Neural crest cell (in vitro differentiated cells): ENCODE results near the gene VWC2L. TPM values are rescaled to one million over a fixed set of nuclear protein-coding genes. Genes with fewer than 3 reads are reported as not detected.

Source experiments
- DNase-seq: peaks from one replicate; pipeline ENCODE4 v3.0.0; 2021; ENCODE audit warnings: low read depth, mixed read lengths, low spot score
- H3K27ac Mint-ChIP-seq: one replicate; pipeline ENCODE4 v1.8.0; 2021; ENCODE audit warnings: mild to moderate bottlenecking, mixed read lengths; ENCODE audit not compliant: unreplicated experiment
- H3K27me3 Mint-ChIP-seq: 2 replicates; pipeline ENCODE4 v1.8.0; 2021; ENCODE audit warnings: low read depth, mild to moderate bottlenecking, mixed read lengths
- H3K36me3 Mint-ChIP-seq: 2 replicates; pipeline ENCODE4 v1.8.0; 2021; ENCODE audit warnings: low read depth, mild to moderate bottlenecking, mixed read lengths
- H3K4me1 Mint-ChIP-seq: 2 replicates; pipeline ENCODE4 v1.8.0; 2021; ENCODE audit warnings: mixed read lengths
- H3K4me3 Mint-ChIP-seq: one replicate; pipeline ENCODE4 v1.8.0; 2021; ENCODE audit warnings: mild to moderate bottlenecking, mixed read lengths
- H3K9me3 Mint-ChIP-seq: 2 replicates; pipeline ENCODE4 v1.8.0; 2021; ENCODE audit warnings: mixed read lengths
- total RNA-seq: library from RNA; stranded (reverse); gene quantifications from 2 replicates; pipeline ENCODE4 v1.2.1, GENCODE V29; 2021
- TF ChIP-seq, protein P1 (sequence below): fragments of 200-600 bp; sonication (generic); conservative IDR thresholded peaks from 2 replicates; pipeline ENCODE4 v1.5.0; 2021; ENCODE audit warnings: antibody characterized with exemption, mild to moderate bottlenecking

VWC2L gene
- total RNA-seq, 1 donor from 2014 or later = 0.23 TPM

DNA sequence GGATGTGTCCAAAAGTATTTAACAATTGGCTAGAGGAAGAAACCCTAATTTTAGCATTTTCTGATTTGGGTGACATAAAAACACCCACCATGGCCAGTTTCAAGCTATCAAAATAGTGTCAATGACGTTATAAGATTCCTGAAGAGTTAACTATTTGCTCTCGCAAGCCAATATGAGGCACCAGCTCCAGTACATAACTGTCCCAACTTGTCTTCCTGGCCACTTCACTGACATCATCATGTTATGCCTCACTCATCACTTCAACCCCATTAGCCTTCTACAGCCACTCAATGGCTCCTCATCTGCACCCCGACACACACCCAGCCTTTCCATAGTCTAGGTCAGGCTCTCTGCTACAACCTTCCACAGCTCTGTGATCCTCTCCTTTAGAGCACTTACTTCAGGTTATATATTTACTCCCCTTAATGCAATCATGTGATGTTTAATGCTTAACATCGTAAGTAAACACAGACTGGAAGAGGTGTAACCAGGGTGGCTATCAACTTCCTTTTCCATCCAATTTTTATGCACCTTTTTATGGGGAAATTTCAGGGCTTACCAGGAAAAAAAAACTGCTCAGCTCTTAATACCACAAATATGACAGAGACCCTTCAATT is 158.7 kb downstream of the VWC2L start:
- peaks cover 9% of the 10 kb centered on the region for H3K4me1 Mint-ChIP-seq
- TF ChIP-seq, protein P1, sequence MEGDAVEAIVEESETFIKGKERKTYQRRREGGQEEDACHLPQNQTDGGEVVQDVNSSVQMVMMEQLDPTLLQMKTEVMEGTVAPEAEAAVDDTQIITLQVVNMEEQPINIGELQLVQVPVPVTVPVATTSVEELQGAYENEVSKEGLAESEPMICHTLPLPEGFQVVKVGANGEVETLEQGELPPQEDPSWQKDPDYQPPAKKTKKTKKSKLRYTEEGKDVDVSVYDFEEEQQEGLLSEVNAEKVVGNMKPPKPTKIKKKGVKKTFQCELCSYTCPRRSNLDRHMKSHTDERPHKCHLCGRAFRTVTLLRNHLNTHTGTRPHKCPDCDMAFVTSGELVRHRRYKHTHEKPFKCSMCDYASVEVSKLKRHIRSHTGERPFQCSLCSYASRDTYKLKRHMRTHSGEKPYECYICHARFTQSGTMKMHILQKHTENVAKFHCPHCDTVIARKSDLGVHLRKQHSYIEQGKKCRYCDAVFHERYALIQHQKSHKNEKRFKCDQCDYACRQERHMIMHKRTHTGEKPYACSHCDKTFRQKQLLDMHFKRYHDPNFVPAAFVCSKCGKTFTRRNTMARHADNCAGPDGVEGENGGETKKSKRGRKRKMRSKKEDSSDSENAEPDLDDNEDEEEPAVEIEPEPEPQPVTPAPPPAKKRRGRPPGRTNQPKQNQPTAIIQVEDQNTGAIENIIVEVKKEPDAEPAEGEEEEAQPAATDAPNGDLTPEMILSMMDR = no peak
- H3K27ac Mint-ChIP-seq = no peak overlapping the region
- peaks cover 6% of the 10 kb centered on the region for H3K9me3 Mint-ChIP-seq
- H3K4me3 Mint-ChIP-seq = no peak overlapping the region
- H3K27me3 Mint-ChIP-seq = no peaks in the 10 kb centered on the region
- H3K36me3 Mint-ChIP-seq = peaks cover 3% of the 10 kb centered on the region
- DNase-seq = no peak

DNA sequence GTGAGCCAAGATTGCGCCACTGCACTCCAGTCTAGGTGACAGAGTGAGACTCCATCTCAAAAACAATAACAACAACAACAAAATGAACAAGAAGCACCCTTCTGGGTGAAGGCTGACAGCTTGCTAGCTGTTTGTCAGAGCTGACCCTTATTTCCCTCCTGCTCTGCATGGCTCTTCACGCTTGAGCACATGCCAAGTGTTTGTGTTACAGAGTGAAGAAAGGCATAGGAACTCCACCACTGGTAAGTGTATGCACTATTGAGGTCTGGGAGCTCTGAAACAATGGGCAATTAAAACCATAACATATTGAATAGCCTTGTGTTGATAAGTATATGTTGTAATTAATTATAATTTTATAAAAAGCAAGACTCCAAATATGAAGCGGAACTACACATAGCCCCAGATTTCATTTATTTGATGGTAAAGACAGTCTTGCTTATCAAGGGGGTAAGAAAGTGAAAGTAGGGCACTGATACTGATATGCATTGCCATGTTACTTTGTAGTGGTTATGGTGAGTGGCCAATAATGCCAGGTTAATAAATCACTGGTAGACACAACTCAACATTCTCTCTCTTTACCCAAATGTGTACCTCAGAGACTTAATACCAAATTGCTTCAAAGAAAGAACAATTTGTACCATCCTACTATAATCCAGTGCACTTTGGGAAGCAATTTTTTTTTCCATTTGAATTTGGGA is 163.4 kb downstream of the VWC2L start:
- Mint-ChIP-seq H3K27me3 (no peaks in the 10 kb centered on the region), H3K4me3 (no peak overlapping the region), H3K36me3 (no peaks in the 10 kb centered on the region), H3K4me1 (peaks cover 52% of the 10 kb centered on the region), H3K9me3 (no peaks in the 10 kb centered on the region), H3K27ac (no peak overlapping the region)
- no peak for DNase-seq
- TF ChIP-seq, protein P1 = no peak

DNA sequence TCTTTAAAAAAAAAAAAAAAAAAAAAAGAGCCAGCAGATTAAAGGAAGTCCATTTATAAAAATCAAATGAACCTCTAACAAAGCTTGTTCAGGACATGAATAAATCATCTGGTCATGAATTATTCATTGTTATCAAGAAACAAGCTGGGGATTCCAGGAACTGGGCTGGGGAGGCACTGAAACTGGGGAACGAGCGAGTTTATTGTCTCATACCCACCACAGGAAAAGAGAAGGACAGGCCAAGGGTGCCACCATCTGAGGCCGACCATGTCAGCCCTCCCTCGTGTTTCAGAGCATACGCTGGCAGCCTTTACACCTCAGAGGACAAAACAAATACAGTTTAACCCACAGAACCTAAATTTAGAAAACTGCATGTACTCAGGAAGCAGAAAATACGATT is 164.2 kb downstream of the VWC2L start:
- Mint-ChIP-seq H3K27ac (peak overlapping the region; percentile 92), H3K9me3 (no peaks in the 10 kb centered on the region), H3K36me3 (no peaks in the 10 kb centered on the region), H3K4me3 (peak overlapping the region; percentile 58), H3K27me3 (no peaks in the 10 kb centered on the region), H3K4me1 (peaks cover 59% of the 10 kb centered on the region)
- TF ChIP-seq, protein P1 = no peak
- no peak for DNase-seq

DNA sequence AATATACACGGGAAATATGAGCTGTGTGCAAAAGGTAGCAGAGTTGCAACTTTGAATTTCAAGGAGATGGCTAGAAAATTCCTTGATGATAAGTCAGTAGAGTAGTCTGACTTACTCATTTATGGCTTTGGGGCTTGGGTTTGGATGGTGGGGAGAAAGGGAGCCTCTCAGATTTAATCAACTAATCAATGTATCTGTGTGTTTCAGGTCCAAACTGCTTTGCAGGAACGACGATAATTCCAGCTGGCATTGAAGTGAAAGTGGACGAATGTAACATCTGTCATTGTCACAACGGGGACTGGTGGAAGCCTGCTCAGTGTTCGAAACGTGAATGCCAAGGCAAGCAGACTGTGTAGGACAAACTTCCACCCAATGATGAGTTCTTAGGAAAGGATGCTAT is 164.6 kb downstream of the VWC2L start:
- Mint-ChIP-seq H3K27me3 (no peaks in the 10 kb centered on the region), H3K4me1 (peaks cover 63% of the 10 kb centered on the region), H3K27ac (peak overlapping the region; percentile 92), H3K9me3 (no peaks in the 10 kb centered on the region), H3K4me3 (peak overlapping the region; percentile 58), H3K36me3 (no peaks in the 10 kb centered on the region)
- DNase-seq = no peak
- TF ChIP-seq, protein P1 = no peak

DNA sequence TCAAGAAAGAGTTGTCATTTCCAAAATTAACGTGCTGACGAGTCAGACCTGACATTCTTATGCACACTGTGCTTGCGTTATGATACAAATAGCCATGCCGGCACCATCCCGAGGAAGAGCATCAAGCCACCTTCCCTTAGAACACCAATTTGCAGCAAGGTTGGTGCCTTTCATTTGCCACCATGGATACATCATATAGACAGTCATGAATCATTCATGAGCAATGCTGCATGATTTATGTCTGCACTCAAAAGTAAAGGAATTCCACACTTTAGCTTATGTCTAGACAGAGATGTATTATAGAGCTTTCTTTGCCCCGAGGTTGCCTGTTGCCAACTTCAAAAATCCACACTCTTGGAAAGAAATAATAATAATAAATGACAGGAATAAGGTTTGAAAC is 166.9 kb downstream of the VWC2L start:
- Mint-ChIP-seq H3K27me3 (peaks cover 5% of the 10 kb centered on the region), H3K4me3 (no peak overlapping the region), H3K9me3 (no peaks in the 10 kb centered on the region), H3K27ac (no peak overlapping the region), H3K4me1 (peaks cover 79% of the 10 kb centered on the region), H3K36me3 (no peaks in the 10 kb centered on the region)
- no peak for DNase-seq
- TF ChIP-seq, protein P1 = no peak
